GM12878 (cell line): Measurements from ENCODE around the gene KCNK4.

Experiments
- BHLHE40 ChIP-seq, 2 experiments: fragments of 450-650 bp in 1 of 2; IDR thresholded peaks; 2 replicates each; pipeline ENCODE4 v1.6.1; 2011 to 2017; ENCODE audit warnings: low read depth in 2 of 2, borderline replicate concordance in 1 of 2, improper control_type of control experiment in 1 of 2, low read length in 1 of 2, mild to moderate bottlenecking in 1 of 2
- EP300 ChIP-seq, 2 experiments: fragments of 150-350 bp in 1 of 2; IDR thresholded peaks; 2 replicates each; pipeline ENCODE4 v1.6.1; 2011 to 2012; ENCODE audit warnings: low read depth in 2 of 2, low read length in 2 of 2, borderline replicate concordance in 1 of 2, improper control_type of control experiment in 1 of 2, inconsistent platforms in 1 of 2; ENCODE audit not compliant: control insufficient read depth in 1 of 2
- EZH2 ChIP-seq: IDR thresholded peaks from 2 replicates; pipeline ENCODE4 v1.6.1; 2012; ENCODE audit warnings: low read depth, mild to moderate bottlenecking, control low read depth, inconsistent platforms, low read length, borderline replicate concordance; ENCODE audit not compliant: control insufficient read depth
- MXI1 ChIP-seq: fragments of 150-350 bp; IDR thresholded peaks from 2 replicates; pipeline ENCODE4 v1.6.1; 2011; ENCODE audit warnings: low read depth, mild to moderate bottlenecking, inconsistent platforms, low read length, improper control_type of control experiment
- NR2C2 ChIP-seq: IDR thresholded peaks from 2 replicates; pipeline ENCODE4 v1.6.1; 2011; ENCODE audit warnings: borderline replicate concordance, low read depth; ENCODE audit not compliant: control insufficient read depth, insufficient read length
- PML ChIP-seq: IDR thresholded peaks from 2 replicates; pipeline ENCODE4 v1.6.1; 2012; ENCODE audit warnings: low read length, inconsistent platforms
- POLR2A ChIP-seq: IDR thresholded peaks from 2 replicates; pipeline ENCODE4 v1.6.1; 2011; ENCODE audit warnings: low read depth, mild to moderate bottlenecking, low read length
- RFX5 ChIP-seq: IDR thresholded peaks from 2 replicates; pipeline ENCODE4 v1.6.1; 2011; ENCODE audit warnings: low read depth, low read length, improper control_type of control experiment
- TF ChIP-seq, protein P1 (sequence below): IDR thresholded peaks from 2 replicates; pipeline ENCODE4 v1.6.1; 2011; ENCODE audit warnings: mild to moderate bottlenecking, low read depth, low read length, moderate library complexity; ENCODE audit not compliant: insufficient replicate concordance
- TF ChIP-seq, protein P2 (sequence below), 3 experiments: IDR thresholded peaks in 2 of 3; conservative IDR thresholded peaks in 1 of 3; 2 replicates each; pipeline ENCODE4 v1.5.1; 2011; ENCODE audit warnings: low read depth in 3 of 3, low read length in 3 of 3, mild to moderate bottlenecking in 3 of 3, control low read depth in 2 of 3, moderate library complexity in 2 of 3, inconsistent platforms in 1 of 3, mixed read lengths in 1 of 3; ENCODE audit not compliant: control insufficient read depth in 2 of 3, insufficient read depth in 1 of 3; ENCODE audit errors: extremely low read depth in 1 of 3

DNA sequence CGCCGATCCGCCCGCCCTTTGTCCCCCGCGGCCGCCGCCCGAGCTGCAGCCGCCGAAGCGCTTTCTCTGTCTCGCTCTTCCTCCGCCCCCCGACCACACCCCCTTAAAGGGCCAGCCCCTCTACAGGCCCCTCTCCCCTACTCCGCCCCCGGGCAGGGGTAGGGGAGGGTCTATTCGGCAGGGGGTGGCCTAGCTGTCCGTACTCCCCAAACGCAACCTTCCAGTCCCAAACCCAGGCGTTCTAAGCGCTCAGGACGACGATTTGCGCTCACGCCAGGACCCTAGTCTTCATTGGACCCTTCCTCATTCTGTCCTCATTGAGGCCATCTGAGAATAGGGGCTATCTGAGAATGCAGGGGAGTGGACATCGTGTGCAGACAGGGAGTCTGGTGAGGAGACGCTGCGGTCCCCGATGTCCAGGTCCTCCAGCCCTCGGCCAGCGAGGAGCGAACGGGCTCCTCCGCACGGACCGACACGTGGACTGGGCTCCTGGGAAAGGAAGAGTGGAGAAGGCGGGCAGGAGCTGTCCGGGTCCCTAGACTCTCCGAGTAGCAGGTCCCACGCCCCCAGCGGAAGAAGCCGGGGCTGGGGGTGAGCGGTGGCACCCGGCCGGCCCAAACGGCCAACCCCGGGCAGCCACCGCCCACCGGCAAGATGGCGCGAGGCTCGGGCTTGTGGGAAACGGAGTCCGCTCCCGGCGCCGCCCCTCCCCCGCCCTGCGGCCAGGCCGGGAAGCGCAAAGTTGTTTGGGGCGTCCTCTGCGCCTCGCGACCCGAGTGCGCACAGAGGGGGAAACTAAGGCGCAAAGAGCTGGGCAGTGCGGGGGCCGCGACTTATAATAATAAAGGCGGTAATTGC, 44.0 kb upstream of the KCNK4 start, which contains the start of gene PPP1R14B:
- TF ChIP-seq EZH2 (no peak), RFX5 (no peak), MXI1 (0 out of 2 replicates have a peak, but pooled peaks have one; percentile 46), EP300 (IDR thresholded peaks at IDR 0.05; ENCODE audit: borderline replicate concordance in 1 of 2, control insufficient read depth in 1 of 2, low read depth in 2 of 2, low read length in 2 of 2) (no peak), NR2C2 (no peak), PML (no peak), POLR2A (peak; percentile 13), BHLHE40 (IDR thresholded peaks at IDR 0.05; ENCODE audit: borderline replicate concordance in 1 of 2, low read depth in 2 of 2, low read length in 1 of 2) (peak in 1 of 2 experiments; percentile 44; a peak in 1 of 4 replicates)
- TF ChIP-seq, protein P1, sequence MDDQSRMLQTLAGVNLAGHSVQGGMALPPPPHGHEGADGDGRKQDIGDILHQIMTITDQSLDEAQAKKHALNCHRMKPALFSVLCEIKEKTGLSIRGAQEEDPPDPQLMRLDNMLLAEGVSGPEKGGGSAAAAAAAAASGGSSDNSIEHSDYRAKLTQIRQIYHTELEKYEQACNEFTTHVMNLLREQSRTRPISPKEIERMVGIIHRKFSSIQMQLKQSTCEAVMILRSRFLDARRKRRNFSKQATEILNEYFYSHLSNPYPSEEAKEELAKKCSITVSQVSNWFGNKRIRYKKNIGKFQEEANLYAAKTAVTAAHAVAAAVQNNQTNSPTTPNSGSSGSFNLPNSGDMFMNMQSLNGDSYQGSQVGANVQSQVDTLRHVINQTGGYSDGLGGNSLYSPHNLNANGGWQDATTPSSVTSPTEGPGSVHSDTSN: no peak
- TF ChIP-seq, protein P2, sequence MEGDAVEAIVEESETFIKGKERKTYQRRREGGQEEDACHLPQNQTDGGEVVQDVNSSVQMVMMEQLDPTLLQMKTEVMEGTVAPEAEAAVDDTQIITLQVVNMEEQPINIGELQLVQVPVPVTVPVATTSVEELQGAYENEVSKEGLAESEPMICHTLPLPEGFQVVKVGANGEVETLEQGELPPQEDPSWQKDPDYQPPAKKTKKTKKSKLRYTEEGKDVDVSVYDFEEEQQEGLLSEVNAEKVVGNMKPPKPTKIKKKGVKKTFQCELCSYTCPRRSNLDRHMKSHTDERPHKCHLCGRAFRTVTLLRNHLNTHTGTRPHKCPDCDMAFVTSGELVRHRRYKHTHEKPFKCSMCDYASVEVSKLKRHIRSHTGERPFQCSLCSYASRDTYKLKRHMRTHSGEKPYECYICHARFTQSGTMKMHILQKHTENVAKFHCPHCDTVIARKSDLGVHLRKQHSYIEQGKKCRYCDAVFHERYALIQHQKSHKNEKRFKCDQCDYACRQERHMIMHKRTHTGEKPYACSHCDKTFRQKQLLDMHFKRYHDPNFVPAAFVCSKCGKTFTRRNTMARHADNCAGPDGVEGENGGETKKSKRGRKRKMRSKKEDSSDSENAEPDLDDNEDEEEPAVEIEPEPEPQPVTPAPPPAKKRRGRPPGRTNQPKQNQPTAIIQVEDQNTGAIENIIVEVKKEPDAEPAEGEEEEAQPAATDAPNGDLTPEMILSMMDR (IDR thresholded peaks at IDR 0.05 in 2 of 3, conservative IDR thresholded peaks at IDR 0.05 in 1 of 3; ENCODE audit: control insufficient read depth in 2 of 3, extremely low read depth in 1 of 3, insufficient read depth in 1 of 3, low read depth in 3 of 3, low read length in 3 of 3): 0 out of 6 replicates have a peak, but pooled peaks of 1 of the 3 experiments have one; percentile 6
